Calu3 (cell line): ENCODE measurements around the gene USPL1. TPM values are rescaled to one million over a fixed set of nuclear protein-coding genes. Genes with fewer than 3 reads are reported as not detected.

Source experiments
- Bru-seq: library from RNA; stranded (reverse); fragments of 400-500 nt; gene quantifications from one replicate; lab custom pipeline; 2021; lab: Mats Ljungman, UMichigan
- BruChase-seq, 2 experiments: library from RNA; stranded (reverse); fragments of 400-500 nt; gene quantifications; one replicate each; lab custom pipeline; 2021; lab: Mats Ljungman, UMichigan
- BruUV-seq: library from RNA; stranded (reverse); fragments of 400-500 nt; replicated peaks from 2 replicates; lab custom pipeline; 2021; lab: Mats Ljungman, UMichigan
- CTCF ChIA-PET: fragments of 300-600 bp; sonication (Branson Sonifier 250); formaldehyde crosslinking; loops from one replicate; lab custom pipeline; 2022; ENCODE audit warnings: antibody characterized with exemption; lab: Charles Lee
- DNase-seq: peaks from one replicate; pipeline ENCODE4 v3.0.0; 2022
- H3K27ac Mint-ChIP-seq: one replicate; pipeline ENCODE4 v1.8.0; 2022; ENCODE audit warnings: mixed read lengths; ENCODE audit not compliant: unreplicated experiment
- H3K27me3 Mint-ChIP-seq: one replicate; pipeline ENCODE4 v1.8.0; 2022; ENCODE audit warnings: mixed read lengths; ENCODE audit not compliant: unreplicated experiment
- H3K36me3 Mint-ChIP-seq: one replicate; pipeline ENCODE4 v1.8.0; 2022; ENCODE audit warnings: mild to moderate bottlenecking, moderate library complexity, mixed read lengths; ENCODE audit not compliant: insufficient read depth, unreplicated experiment
- H3K4me1 Mint-ChIP-seq: one replicate; pipeline ENCODE4 v1.8.0; 2022; ENCODE audit warnings: mild to moderate bottlenecking, low read depth, mixed read lengths; ENCODE audit not compliant: unreplicated experiment
- H3K4me3 Mint-ChIP-seq: one replicate; pipeline ENCODE4 v1.8.0; 2022; ENCODE audit warnings: mild to moderate bottlenecking, low read depth, moderate library complexity, mixed read lengths; ENCODE audit not compliant: unreplicated experiment
- H3K9me3 Mint-ChIP-seq: one replicate; pipeline ENCODE4 v1.8.0; 2022; ENCODE audit warnings: low read depth, mixed read lengths; ENCODE audit not compliant: unreplicated experiment
- CTCF ChIP-seq: fragments of 200-600 bp; IDR thresholded peaks from one replicate; pipeline ENCODE4 v1.8.0; 2022; ENCODE audit warnings: antibody characterized with exemption; ENCODE audit not compliant: unreplicated experiment
- intact Hi-C: fragments of 100-400 bp; cut with micrococcal nuclease; formaldehyde crosslinking; loops from one replicate; pipeline ENCODE4 v1.10.0; 2022; ENCODE audit not compliant: unreplicated experiment
- long read RNA-seq: library from polyadenylated mRNA; stranded (forward); transcript quantifications from one replicate; pipeline ENCODE4 v2.0.0, GENCODE V29; 2022
- total RNA-seq: library from RNA; stranded (reverse); gene quantifications from 2 replicates; pipeline ENCODE4 v1.2.3, GENCODE V29; 2022

Gene USPL1
- 11.2 and 11.9 TPM in 2 replicates for total RNA-seq
- percentile 79 among the genes with signal in this experiment for Bru-seq, nascent RNA
- BruChase-seq, experiment 1, labeled RNA remaining after a 6-hour chase: percentile 57 among the genes with signal in this experiment
- BruChase-seq, experiment 2, labeled RNA remaining after a 2-hour chase: percentile 66 among the genes with signal in this experiment
- long read RNA-seq, partial matches to known transcripts: 1 of 6 reads
- long read RNA-seq, other reads (novel, unspliced or antisense): 3 of 6 reads

DNA sequence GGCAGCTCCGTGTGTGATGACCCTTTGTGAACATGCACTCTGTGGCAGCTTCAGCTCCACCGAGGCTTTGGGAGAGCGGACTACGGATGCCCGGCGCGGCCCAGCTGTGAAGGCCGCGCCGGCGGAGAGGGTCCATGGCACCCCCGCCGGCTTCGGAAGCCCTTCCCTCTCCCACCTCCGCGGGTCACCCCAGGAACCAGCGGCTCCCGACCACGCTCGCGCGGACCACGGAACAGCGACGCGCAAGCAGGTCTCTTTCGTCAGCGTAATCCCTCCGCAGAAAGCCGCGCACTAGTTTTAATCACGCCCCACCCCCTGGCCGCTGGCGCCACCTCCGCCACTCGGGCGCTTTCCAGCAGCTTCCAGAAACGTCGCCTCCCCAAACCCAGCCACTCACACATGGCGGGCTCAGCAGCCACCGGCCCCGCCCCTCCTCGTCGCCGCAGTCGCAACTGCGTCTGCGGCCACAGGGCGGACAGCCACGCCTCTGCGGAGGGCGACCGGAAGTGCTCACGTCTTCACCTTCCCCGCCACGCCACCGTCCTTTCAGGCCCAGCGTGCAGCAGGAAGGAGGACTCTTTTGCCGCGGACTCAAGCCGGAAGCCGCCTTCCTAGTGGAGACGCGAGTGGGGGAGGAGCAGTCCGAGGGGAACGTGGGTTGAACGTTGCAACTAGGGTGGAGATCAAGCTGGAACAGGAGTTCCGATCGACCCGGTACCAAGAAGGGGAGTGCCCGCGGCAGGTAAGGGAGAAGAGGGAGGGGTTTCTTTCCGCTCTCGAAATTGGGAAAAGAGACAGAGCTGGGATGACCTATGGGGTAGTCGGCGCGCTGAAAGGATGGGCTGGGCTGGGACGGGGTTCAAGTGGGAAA, at the start of gene USPL1:
Gene USPL1, plus strand, starts transcription at position 606 of the 871 bp plus-strand sequence. CDS start 3,221 bp downstream, outside the sequence.
- Mint-ChIP-seq H3K27me3 (no peaks in the 10 kb centered on the region), H3K9me3 (no peaks in the 10 kb centered on the region), H3K4me3 (no peak within 1 kb of the TSS), H3K36me3 (peaks cover 6% of the 10 kb centered on the region), H3K27ac (no peak within 1 kb of the TSS), H3K4me1 (no peaks in the 10 kb centered on the region)
- intact Hi-C loops: no loop called here
- CTCF ChIA-PET: interaction anchor here (1.3 kb wide), 1 partner anchor 427 kb away, joined by 4 read pairs; no protein-coding TSS in a partner anchor
- no peak for TF ChIP-seq CTCF
- peak; percentile 96 for DNase-seq
- BruUV-seq: no TSS peak

- Mint-ChIP-seq H3K27ac (peak overlapping the region; percentile 62), H3K4me1 (peaks cover 9% of the 10 kb centered on the region), H3K27me3 (no peaks in the 10 kb centered on the region), H3K9me3 (no peaks in the 10 kb centered on the region), H3K36me3 (no peaks in the 10 kb centered on the region), H3K4me3 (no peak overlapping the region)
- no TSS peak for BruUV-seq
- no peak for DNase-seq
- CTCF ChIA-PET: no interaction called here
- intact Hi-C loops: loop anchor here (5.0 kb wide), 1 partner anchor 108 kb away; no protein-coding TSS in a partner anchor
- TF ChIP-seq CTCF: no peak
Measured at GRCh38 chr13:30569901-30570576, 47.7 kb upstream of the USPL1 start.

DNA sequence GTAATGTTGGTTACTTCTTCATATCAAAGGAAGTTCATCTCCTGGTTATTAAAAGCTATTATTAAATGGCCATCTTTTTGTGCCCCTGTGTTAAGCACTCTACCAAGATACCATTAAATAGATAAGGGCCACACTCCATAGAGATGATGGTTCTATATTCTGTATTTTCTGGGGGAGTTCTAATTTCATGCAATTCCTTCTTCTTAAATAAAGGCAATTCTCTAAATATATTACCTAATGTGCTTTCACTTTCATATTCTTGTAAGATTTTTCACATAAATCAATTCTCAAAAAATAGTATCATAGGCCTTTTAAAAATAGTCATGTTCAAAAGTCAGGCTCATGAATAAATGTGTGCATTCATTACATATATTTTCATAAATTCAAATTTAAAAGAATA, 47.0 kb upstream of the USPL1 start:
- Mint-ChIP-seq H3K36me3 (no peaks in the 10 kb centered on the region), H3K27me3 (no peaks in the 10 kb centered on the region), H3K27ac (no peak overlapping the region), H3K4me1 (peaks cover 9% of the 10 kb centered on the region), H3K4me3 (no peak overlapping the region), H3K9me3 (no peaks in the 10 kb centered on the region)
- CTCF ChIA-PET: no interaction called here
- DNase-seq: no peak
- no peak for TF ChIP-seq CTCF
- intact Hi-C loops: loop anchor here (5.0 kb wide), 1 partner anchor 108 kb away; no protein-coding TSS in a partner anchor
- BruUV-seq: no TSS peak

DNA sequence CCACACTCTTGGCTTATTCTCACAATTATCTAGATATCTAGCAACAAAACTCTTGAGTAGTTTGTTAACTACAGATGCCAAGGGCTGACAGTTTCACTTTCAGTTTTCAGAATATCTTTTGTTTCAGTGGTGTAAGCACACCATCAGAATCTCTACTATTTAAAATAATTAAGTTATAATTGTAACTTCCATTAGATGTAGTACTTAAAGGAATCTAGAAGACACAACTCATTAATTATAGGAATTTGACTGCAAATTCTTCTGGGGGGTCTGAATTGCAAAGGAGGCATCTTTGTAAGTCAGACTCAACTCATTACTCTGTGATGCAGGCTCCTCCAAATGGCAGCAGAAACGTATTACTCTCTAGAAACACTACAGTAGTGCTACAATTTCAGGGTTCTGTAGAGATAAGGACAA, 44.9 kb upstream of the USPL1 start:
- H3K4me3 Mint-ChIP-seq: peak overlapping the region; percentile 37

More for the DNA sequence above, 44.9 kb upstream of the USPL1 start:
- DNase-seq: no peak
- Mint-ChIP-seq H3K27me3 (no peaks in the 10 kb centered on the region), H3K27ac (no peak overlapping the region), H3K4me1 (peaks cover 22% of the 10 kb centered on the region), H3K9me3 (no peaks in the 10 kb centered on the region), H3K36me3 (no peaks in the 10 kb centered on the region)
- TF ChIP-seq CTCF: no peak
- intact Hi-C loops: loop anchor here (5.0 kb wide), 1 partner anchor 111 kb away; no protein-coding TSS in a partner anchor
- BruUV-seq: no TSS peak
- CTCF ChIA-PET: no interaction called here
